Hepatocyte (in vitro differentiated cells): ENCODE results near the gene ZNF318.

Experiments used
- CTCF ChIP-seq: fragments of 200-600 bp; sonication (generic); IDR thresholded peaks from 2 replicates; pipeline ENCODE4 v1.5.1; 2016; ENCODE audit warnings: antibody characterized with exemption, mild to moderate bottlenecking; ENCODE audit not compliant: poor library complexity
- EZH2 ChIP-seq: fragments of 200-600 bp; sonication (generic); IDR thresholded peaks from 2 replicates; pipeline ENCODE4 v1.6.1; 2016; ENCODE audit warnings: antibody characterized with exemption, mild to moderate bottlenecking, borderline replicate concordance
- EZH2phosphoT487 ChIP-seq: fragments of 200-600 bp; sonication (generic); IDR thresholded peaks from one replicate; pipeline ENCODE4 v1.6.1; 2018; ENCODE audit warnings: antibody characterized with exemption, mild to moderate bottlenecking, low read depth, moderate library complexity; ENCODE audit not compliant: unreplicated experiment, severe bottlenecking

GRCh38 chr6:43407296-43407695 is 37.8 kb upstream of the ZNF318 start:
- TF ChIP-seq CTCF (no peak), EZH2 (no peak), EZH2phosphoT487 (no peak)
